ENCODE data around the gene GATC.

The GATC gene

GRCh38 chr12:120470150-120470784 is 24.0 kb downstream of the GATC start:
- Histone ChIP-seq H3K4me1 (no peaks in the 10 kb centered on the region; the same call in 1 of the 2 replicates), H3K36me3 (peaks cover 16% of the 10 kb centered on the region), H3K9me3 (no peaks in the 10 kb centered on the region), H3K4me3 (ENCODE audit: low read depth, low read length) (peak overlapping the region; percentile 92), H3K27me3 (no peaks in the 10 kb centered on the region)
- no peak for TF ChIP-seq CTCF (IDR thresholded peaks at IDR 0.05; ENCODE audit: low read depth, low read length)
- no peak for DNase-seq

- no peaks in the 10 kb centered on the region for H3K27me3 ChIP-seq
- no peaks in the 10 kb centered on the region; the same call in 1 of the 2 replicates for H3K4me1 ChIP-seq
- no peak for DNase-seq
- H3K4me3 ChIP-seq (ENCODE audit: low read depth, low read length) = no peak overlapping the region
- TF ChIP-seq CTCF (IDR thresholded peaks at IDR 0.05; ENCODE audit: low read depth, low read length) = no peak
- H3K36me3 ChIP-seq = peaks cover 1% of the 10 kb centered on the region; the same call in 1 of the 2 replicates
- H3K9me3 ChIP-seq = no peaks in the 10 kb centered on the region
Measured at GRCh38 chr12:120472521-120472920, 26.3 kb downstream of the GATC start.

GRCh38 chr12:120473807-120474615 is 27.8 kb downstream of the GATC start:
- no peak for TF ChIP-seq CTCF (IDR thresholded peaks at IDR 0.05; ENCODE audit: low read depth, low read length)

GRCh38 chr12:120474616-120474960 is 28.3 kb downstream of the GATC start:
- Histone ChIP-seq H3K36me3 (no peaks in the 10 kb centered on the region), H3K27me3 (no peaks in the 10 kb centered on the region), H3K9me3 (no peaks in the 10 kb centered on the region), H3K4me3 (ENCODE audit: low read depth, low read length) (no peak overlapping the region), H3K4me1 (no peaks in the 10 kb centered on the region; the same call in 1 of the 2 replicates)
- TF ChIP-seq CTCF (IDR thresholded peaks at IDR 0.05; ENCODE audit: low read depth, low read length) = no peak
- DNase-seq = peak; percentile 30

More at GRCh38 chr12:120473807-120474615, 27.8 kb downstream of the GATC start:
- no peak for DNase-seq
- H3K9me3 ChIP-seq = no peaks in the 10 kb centered on the region
- H3K27me3 ChIP-seq = no peaks in the 10 kb centered on the region
- H3K4me3 ChIP-seq (ENCODE audit: low read depth, low read length) = no peak overlapping the region
- H3K4me1 ChIP-seq = no peaks in the 10 kb centered on the region; the same call in 1 of the 2 replicates
- no peaks in the 10 kb centered on the region for H3K36me3 ChIP-seq

GRCh38 chr12:120475643-120476042 is 29.4 kb downstream of the GATC start:
- H3K4me1 ChIP-seq = no peaks in the 10 kb centered on the region; the same call in 1 of the 2 replicates
- TF ChIP-seq CTCF (IDR thresholded peaks at IDR 0.05; ENCODE audit: low read depth, low read length) = no peak

GRCh38 chr12:120479458-120479857 is 33.2 kb downstream of the GATC start:
- Histone ChIP-seq H3K27me3 (no peaks in the 10 kb centered on the region), H3K4me3 (ENCODE audit: low read depth, low read length) (no peak overlapping the region), H3K36me3 (peaks cover 4% of the 10 kb centered on the region; the same call in 1 of the 2 replicates), H3K4me1 (no peaks in the 10 kb centered on the region; the same call in 1 of the 2 replicates), H3K9me3 (no peaks in the 10 kb centered on the region)
- DNase-seq = no peak
- no peak for TF ChIP-seq CTCF (IDR thresholded peaks at IDR 0.05; ENCODE audit: low read depth, low read length)

More at GRCh38 chr12:120475643-120476042, 29.4 kb downstream of the GATC start:
- no peaks in the 10 kb centered on the region for H3K36me3 ChIP-seq
- no peak overlapping the region for H3K4me3 ChIP-seq (ENCODE audit: low read depth, low read length)
- H3K27me3 ChIP-seq = no peaks in the 10 kb centered on the region
- no peak for DNase-seq
- H3K9me3 ChIP-seq = no peaks in the 10 kb centered on the region
